Adrenal gland (tissue), 5 donors: Measurements from ENCODE around the gene KCNMB2.

ENCODE experiments used
- POLR2A ChIP-seq, 2 donors: fragments of 450-650 bp; IDR thresholded peaks; one replicate each; pipeline ENCODE4 v1.6.1; 2017; ENCODE audit warnings: antibody characterized with exemption in 2 of 2, mild to moderate bottlenecking in 2 of 2, moderate library complexity in 1 of 2
- TF ChIP-seq, protein P1 (sequence below), 6 experiments: fragments of 450-650 bp in 4 of 6; fragments of 200-600 bp in 2 of 6; sonication (generic) in 1 of 6; IDR thresholded peaks; 1 replicate in 5 of 6; 2 replicates in 1 of 6; pipeline versions ENCODE4 v1.5.1 to v1.8.0; 2016 to 2021; ENCODE audit warnings: antibody characterized with exemption in 6 of 6, mild to moderate bottlenecking in 2 of 6, moderate library complexity in 1 of 6
- donor health status: DM: no; HTN: no; CAD: no.

DNA sequence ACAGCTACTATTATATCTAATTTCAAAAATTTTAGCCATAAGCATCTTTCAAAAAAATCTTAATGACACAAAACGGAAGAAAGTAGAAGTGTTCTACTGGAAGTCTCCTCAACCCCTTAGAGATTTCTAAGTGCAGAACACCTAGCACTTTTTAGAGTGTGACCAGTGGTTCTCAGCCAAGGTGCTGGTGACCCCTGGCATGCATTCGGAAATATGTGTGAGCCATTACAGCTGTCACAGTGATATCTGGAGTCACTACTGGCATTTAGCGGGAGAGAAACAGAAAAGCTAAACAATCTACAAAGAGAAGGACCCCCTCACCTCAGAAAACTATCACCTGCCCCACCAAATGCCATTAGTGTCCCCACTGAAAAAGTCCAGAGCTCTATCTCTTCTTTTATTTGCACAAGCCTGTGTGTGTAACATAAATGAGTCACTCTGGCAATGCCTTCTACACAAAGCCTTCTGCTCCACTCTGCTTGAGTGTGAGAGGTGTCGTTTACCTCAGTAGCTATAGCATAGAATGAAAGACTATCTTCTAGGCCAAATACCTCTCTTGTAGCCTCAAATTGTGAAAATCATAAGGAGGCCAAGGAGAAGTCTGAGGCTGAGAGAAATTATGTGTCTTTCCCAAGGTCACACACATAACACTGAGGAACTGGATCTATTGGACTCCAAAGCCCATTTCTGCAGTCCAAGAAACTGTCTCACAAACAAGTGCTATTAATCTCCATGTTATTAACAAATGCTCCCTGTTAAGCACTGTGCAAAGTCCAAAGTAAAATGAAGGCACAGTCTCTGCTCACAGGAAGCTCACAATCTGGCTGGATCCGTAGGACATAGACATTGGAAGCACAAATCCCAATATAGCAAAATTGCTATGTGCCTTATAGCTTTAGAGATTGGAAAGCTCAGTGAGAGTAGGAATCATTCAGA is 28.5 kb upstream of the KCNMB2 start:
- TF ChIP-seq, protein P1, sequence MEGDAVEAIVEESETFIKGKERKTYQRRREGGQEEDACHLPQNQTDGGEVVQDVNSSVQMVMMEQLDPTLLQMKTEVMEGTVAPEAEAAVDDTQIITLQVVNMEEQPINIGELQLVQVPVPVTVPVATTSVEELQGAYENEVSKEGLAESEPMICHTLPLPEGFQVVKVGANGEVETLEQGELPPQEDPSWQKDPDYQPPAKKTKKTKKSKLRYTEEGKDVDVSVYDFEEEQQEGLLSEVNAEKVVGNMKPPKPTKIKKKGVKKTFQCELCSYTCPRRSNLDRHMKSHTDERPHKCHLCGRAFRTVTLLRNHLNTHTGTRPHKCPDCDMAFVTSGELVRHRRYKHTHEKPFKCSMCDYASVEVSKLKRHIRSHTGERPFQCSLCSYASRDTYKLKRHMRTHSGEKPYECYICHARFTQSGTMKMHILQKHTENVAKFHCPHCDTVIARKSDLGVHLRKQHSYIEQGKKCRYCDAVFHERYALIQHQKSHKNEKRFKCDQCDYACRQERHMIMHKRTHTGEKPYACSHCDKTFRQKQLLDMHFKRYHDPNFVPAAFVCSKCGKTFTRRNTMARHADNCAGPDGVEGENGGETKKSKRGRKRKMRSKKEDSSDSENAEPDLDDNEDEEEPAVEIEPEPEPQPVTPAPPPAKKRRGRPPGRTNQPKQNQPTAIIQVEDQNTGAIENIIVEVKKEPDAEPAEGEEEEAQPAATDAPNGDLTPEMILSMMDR (IDR thresholded peaks at IDR 0.05) = no peak
- TF ChIP-seq POLR2A (IDR thresholded peaks at IDR 0.05) = no peak
